Skeletal muscle tissue (tissue), 4 donors: ENCODE results near the gene PXDC1. TPM values are rescaled to one million over a fixed set of nuclear protein-coding genes. Genes with fewer than 3 reads are reported as not detected.

Source experiments
- H3K27ac ChIP-seq: one replicate; pipeline ENCODE4 v1.7.0; 2013; ENCODE audit warnings: mild to moderate bottlenecking, low read depth, low read length, inconsistent platforms
- H3K27me3 ChIP-seq, 3 donors: one replicate each; pipeline ENCODE4 v1.7.0; 2013; ENCODE audit warnings: low read length in 3 of 3; ENCODE audit not compliant: control insufficient read depth in 3 of 3, insufficient read depth in 3 of 3
- H3K36me3 ChIP-seq, 3 donors: one replicate each; pipeline ENCODE4 v1.7.0; 2013; ENCODE audit warnings: low read length in 3 of 3; ENCODE audit not compliant: control insufficient read depth in 3 of 3, insufficient read depth in 3 of 3
- H3K4me1 ChIP-seq, 3 donors: one replicate each; pipeline ENCODE4 v1.7.0; 2013; ENCODE audit warnings: low read length in 3 of 3, mild to moderate bottlenecking in 3 of 3; ENCODE audit not compliant: control insufficient read depth in 3 of 3, insufficient read depth in 3 of 3
- H3K4me3 ChIP-seq, 3 donors: one replicate each; pipeline ENCODE4 v1.7.0; 2013; ENCODE audit warnings: low read length in 3 of 3
- H3K9ac ChIP-seq, 3 donors: one replicate each; pipeline ENCODE4 v1.7.0; 2013; ENCODE audit warnings: low read length in 3 of 3, mild to moderate bottlenecking in 3 of 3, moderate library complexity in 2 of 3, low read depth in 1 of 3
- H3K9me3 ChIP-seq, 3 donors: one replicate each; pipeline ENCODE4 v1.7.0; 2013; ENCODE audit warnings: low read length in 3 of 3; ENCODE audit not compliant: control insufficient read depth in 3 of 3
- total RNA-seq: library from RNA; depleted of rRNA; stranded (reverse); fragments of >200 nt; gene quantifications from one replicate; pipeline ENCODE4 v1.2.3, GENCODE V29; 2014
- donor health status: Osteomylitis.

The PXDC1 gene
- total RNA-seq, 1 donor from 2014 or later, result 14.1 TPM

DNA sequence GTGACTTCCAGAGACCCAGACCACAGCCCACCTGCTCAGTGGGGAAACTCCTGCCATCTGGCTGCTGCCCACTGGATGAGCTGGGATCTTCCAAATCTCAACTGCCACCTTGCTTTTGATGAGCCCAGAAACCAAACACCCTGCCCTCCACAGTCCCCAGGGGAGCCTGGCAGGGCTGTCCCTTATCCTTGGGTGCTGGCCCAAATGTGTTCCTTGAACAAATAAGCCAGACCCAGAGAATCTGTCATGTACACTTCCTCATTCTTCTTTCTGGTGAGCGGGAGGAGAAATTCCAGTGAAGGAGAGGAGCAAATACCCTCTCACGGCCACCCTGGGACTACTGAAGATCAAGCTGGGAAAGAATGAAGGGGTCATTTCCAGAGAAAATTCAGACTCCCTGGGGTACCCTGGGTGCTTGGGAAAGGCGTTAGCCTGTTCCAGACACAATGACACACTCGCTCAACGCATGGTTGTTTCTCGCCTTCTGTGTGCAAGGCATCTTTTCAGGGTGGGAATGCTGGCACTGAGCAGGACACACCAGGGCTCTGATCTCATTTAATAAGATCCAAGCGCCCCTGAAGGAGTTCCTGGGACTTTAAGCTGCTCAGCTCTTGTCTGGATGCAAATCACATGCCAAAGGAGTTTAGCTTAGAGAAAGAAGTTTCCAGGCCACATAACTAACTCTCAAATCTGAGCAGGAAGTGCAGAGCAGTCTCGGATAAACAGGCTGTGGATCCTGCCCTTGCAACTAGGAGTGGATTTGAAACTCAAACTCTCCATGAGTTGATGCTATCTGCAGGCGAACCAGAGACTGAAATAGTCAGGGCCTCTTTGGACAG is 38.5 kb downstream of the PXDC1 start:
- H3K27me3 ChIP-seq, result no peaks in the 10 kb centered on the region
- no peaks in the 10 kb centered on the region for H3K4me1 ChIP-seq
- peaks cover 0 to 4% (median 0%) of the 10 kb centered on the region in 3 donors for H3K36me3 ChIP-seq
- H3K9ac ChIP-seq, result no peak overlapping the region
- no peak overlapping the region for H3K27ac ChIP-seq
- H3K9me3 ChIP-seq, result no peaks in the 10 kb centered on the region
- H3K4me3 ChIP-seq, result no peak overlapping the region

DNA sequence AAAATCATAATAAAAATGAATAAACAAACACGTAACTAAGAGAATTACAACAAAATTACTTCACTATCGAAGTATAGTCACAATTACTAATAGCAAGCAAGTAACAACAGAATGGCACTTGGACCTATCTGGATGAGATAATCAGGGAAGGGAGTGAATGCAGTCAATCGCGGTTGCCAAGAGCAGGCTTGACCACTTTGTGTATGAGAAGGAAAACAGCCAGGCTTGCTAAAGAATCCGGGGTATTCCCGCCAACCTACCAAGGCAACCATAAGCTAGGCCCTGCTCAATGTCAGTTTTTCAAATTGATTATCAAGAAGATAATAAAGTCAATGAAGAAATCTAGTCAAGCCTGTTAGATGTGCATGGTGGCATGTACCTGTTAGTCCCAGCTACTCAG is 39.7 kb downstream of the PXDC1 start:
- Histone ChIP-seq H3K36me3 (peaks cover 0 to 4% (median 0%) of the 10 kb centered on the region in 3 donors), H3K27ac (no peak overlapping the region), H3K27me3 (no peaks in the 10 kb centered on the region), H3K9me3 (no peaks in the 10 kb centered on the region), H3K9ac (no peak overlapping the region), H3K4me1 (no peaks in the 10 kb centered on the region), H3K4me3 (no peak overlapping the region)

DNA sequence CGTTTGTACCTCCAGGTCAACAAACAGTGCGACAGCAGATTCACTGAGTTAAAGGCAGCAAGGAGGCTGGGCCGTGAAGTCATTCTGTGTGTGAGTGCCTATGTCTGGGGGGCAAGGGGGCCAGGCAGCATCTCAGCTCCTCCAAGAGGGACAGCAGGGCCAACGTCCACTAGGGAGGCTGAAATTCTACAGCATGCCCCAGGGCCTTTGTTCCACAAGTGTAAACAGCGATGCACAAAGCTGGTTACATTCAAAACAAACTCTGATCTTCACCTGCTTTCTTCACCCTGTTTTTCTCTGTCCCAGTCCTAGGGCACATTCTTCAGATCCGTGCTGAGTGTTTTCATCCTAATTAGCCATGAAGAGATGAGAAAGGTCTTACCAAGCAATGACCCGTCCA is 41.1 kb downstream of the PXDC1 start:
- H3K27me3 ChIP-seq, result no peaks in the 10 kb centered on the region

DNA sequence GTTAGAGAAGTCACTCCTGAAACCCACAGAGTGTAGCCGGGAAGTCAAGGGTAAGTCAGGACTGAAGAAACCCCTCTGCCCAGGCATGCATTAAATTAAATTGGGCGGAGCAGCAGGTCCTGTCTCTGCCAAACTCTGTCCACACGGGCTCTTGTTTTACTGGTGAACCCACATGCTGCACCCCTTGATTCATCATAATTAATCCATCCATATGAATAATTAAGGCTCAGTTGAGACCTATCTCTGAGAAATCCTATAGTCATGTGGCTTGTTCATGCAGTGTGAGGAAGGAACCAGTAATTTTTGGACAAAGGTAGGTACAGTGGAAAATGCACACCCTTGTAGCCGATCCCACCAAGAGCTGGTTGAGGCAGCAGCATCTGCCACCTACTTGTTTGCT is 43.0 kb downstream of the PXDC1 start:
- Histone ChIP-seq H3K4me3 (no peak overlapping the region), H3K4me1 (no peaks in the 10 kb centered on the region), H3K36me3 (peaks cover 0 to 1% (median 0%) of the 10 kb centered on the region in 3 donors), H3K27me3 (no peaks in the 10 kb centered on the region), H3K9ac (no peak overlapping the region), H3K27ac (no peak overlapping the region), H3K9me3 (no peaks in the 10 kb centered on the region)

More for the DNA sequence above, 41.1 kb downstream of the PXDC1 start:
- H3K9me3 ChIP-seq, result no peaks in the 10 kb centered on the region
- peaks cover 0 to 4% (median 0%) of the 10 kb centered on the region in 3 donors for H3K36me3 ChIP-seq
- no peak overlapping the region for H3K9ac ChIP-seq
- H3K27ac ChIP-seq, result no peak overlapping the region
- no peaks in the 10 kb centered on the region for H3K4me1 ChIP-seq
- H3K4me3 ChIP-seq, result no peak overlapping the region

DNA sequence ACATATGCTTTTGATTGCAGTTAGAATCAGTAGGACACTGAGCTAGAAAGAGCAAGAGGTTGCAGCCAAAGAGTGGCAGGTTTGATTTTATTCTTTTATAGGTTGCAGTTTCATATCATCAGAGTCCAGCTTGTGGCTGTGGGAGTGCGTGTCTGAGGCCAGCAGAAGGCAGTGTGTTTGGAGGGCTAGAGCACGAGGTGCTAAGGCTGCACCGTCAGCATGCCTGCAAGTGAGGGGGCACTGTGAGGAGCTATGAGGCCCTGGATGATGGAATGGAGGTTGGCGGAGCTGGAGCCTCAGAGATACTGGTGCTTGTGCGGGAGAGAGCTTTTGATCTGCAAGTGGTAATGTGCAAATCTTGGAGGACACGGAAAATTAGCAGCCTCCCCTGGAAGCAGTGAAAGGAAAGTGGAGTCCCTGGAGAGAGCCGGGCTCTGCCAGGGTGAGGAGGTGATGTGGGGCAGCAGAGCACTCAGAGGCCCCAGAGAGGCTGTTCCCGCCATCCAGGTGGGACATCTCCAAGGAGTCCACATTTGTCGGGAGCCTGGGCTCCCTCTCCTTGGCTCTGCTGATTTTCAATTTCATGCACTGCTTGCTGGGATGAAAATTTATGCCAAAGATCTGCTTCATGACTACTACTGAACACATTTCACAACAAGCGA is 43.6 kb downstream of the PXDC1 start:
- no peaks in the 10 kb centered on the region for H3K36me3 ChIP-seq
- no peak overlapping the region for H3K4me3 ChIP-seq
- H3K4me1 ChIP-seq, result no peaks in the 10 kb centered on the region
- H3K9me3 ChIP-seq, result no peaks in the 10 kb centered on the region
- H3K27ac ChIP-seq, result no peak overlapping the region
- no peaks in the 10 kb centered on the region for H3K27me3 ChIP-seq
- no peak overlapping the region for H3K9ac ChIP-seq

DNA sequence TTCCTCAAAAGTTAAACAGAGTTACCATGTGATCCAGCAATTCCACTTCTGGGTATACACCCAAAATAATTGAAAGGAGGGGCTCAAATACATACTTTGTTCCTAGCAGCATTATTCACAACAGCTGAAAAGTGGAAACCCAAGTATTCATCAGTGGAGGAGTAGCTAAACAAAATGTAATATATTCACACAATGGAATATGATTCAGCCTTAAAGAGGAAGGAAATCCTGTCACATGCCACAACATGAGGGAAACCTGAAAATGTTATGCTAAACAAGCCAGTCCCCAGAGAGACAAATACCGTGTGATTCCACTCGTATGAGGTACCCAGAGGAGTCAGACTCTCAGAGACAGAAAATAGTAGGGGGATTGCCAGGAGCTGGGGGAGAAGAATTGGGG is 44.5 kb downstream of the PXDC1 start:
- no peaks in the 10 kb centered on the region for H3K9me3 ChIP-seq
- H3K4me3 ChIP-seq, result no peak overlapping the region
- H3K27ac ChIP-seq, result no peak overlapping the region
- H3K4me1 ChIP-seq, result no peaks in the 10 kb centered on the region
- H3K36me3 ChIP-seq, result no peaks in the 10 kb centered on the region
- H3K9ac ChIP-seq, result no peak overlapping the region
- H3K27me3 ChIP-seq, result no peaks in the 10 kb centered on the region

DNA sequence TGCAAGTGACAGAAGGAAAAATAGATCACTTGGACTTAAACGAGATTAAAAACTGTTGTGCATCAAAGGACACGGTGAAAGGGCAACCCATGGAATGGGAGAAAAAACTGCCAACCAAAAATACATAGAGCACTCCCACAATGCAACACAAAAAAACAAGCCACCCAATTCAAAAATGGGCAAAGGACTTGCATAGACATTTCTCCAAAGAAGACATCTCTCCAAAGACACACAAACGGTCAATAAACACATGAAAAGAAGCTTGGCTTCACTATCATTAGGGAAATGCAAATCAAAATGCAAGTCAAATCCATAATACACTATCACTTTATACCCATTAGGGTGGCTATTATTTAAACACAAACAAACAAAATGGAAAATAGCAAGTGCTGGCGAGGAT is 45.0 kb downstream of the PXDC1 start:
- no peak overlapping the region for H3K9ac ChIP-seq
- no peak overlapping the region for H3K27ac ChIP-seq
- H3K4me1 ChIP-seq, result no peaks in the 10 kb centered on the region
- no peak overlapping the region for H3K4me3 ChIP-seq
- H3K36me3 ChIP-seq, result no peaks in the 10 kb centered on the region
- no peaks in the 10 kb centered on the region for H3K9me3 ChIP-seq
- no peaks in the 10 kb centered on the region for H3K27me3 ChIP-seq

DNA sequence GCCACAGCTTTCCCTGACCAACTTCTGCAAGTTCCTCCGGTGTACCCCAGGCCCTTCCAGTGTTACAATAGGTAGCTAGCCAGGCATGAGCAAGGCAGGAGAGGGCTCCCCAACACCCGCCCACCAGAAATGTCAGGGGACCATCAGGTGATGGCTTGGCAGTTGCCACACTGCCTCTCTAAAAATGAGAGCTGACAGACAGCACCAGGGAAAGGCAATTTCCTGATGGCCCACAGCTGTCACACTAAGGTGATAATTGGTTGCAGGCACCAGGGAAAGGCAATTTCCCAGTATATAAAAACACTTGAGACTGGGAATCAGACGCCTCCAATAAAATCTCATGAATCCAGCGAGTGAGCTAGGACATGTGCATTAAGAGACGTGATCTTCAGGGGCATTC is 49.9 kb downstream of the PXDC1 start:
- peaks cover 0 to 3% (median 0%) of the 10 kb centered on the region in 3 donors for H3K4me1 ChIP-seq
- no peak overlapping the region for H3K9ac ChIP-seq
- H3K27me3 ChIP-seq, result no peaks in the 10 kb centered on the region
- H3K36me3 ChIP-seq, result no peaks in the 10 kb centered on the region
- no peaks in the 10 kb centered on the region for H3K9me3 ChIP-seq
- H3K27ac ChIP-seq, result no peak overlapping the region
- no peak overlapping the region for H3K4me3 ChIP-seq

DNA sequence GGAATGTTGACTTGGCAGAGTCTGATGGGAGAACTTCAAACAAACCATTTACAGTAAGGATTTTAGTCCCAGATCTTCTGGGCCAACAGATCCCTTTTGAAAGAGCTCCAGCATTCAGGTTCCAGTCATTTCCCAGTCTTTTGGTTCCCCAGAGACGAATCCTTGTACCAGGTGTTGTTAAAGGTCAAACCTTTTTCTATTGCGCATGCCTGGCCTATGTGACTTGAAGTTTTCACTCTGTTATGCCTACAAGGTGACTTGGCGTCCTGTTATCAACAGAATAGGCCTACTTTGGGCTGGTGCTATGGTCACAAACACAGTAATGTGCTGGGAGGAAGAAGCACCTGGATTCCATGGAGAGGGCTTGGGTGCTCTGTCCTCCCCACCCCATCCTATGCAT is 52.3 kb downstream of the PXDC1 start:
- no peaks in the 10 kb centered on the region for H3K9me3 ChIP-seq

DNA sequence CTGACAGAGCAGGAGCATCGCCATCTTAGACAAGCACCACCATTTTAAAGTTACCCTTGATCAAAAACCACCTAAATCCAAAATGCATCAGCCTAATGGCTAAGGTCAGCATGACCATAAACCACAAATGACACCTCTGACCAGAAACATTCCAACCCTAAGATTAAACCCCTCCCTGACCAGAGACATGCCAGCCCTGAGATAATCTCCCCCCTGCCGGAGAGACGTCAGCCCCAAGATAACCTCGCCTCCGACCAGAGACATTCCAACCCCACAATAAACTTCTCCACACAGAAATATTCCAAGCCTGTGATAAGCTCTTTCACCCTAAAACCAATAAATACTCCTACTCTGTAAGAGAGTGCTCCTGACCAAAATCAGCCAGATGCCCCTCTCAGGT is 53.5 kb downstream of the PXDC1 start:
- no peaks in the 10 kb centered on the region for H3K9me3 ChIP-seq
- H3K4me1 ChIP-seq, result peaks cover 0 to 3% (median 0%) of the 10 kb centered on the region in 3 donors
- H3K27ac ChIP-seq, result no peak overlapping the region
- H3K36me3 ChIP-seq, result no peaks in the 10 kb centered on the region
- H3K4me3 ChIP-seq, result no peak overlapping the region
- H3K9ac ChIP-seq, result no peak overlapping the region
- no peaks in the 10 kb centered on the region for H3K27me3 ChIP-seq

More for the DNA sequence above, 52.3 kb downstream of the PXDC1 start:
- no peaks in the 10 kb centered on the region for H3K36me3 ChIP-seq
- no peak overlapping the region for H3K9ac ChIP-seq
- no peaks in the 10 kb centered on the region for H3K27me3 ChIP-seq
- H3K4me3 ChIP-seq, result no peak overlapping the region
- no peak overlapping the region for H3K27ac ChIP-seq
- peaks cover 0 to 3% (median 0%) of the 10 kb centered on the region in 3 donors for H3K4me1 ChIP-seq
